Suprapubic skin (tissue), 4 donors: ENCODE results near the gene KAZN.

Experiments used
- EP300 ChIP-seq: sonication (generic); formaldehyde crosslinking; IDR thresholded peaks from one replicate; pipeline ENCODE4 v1.6.1; 2017; ENCODE audit warnings: antibody characterized with exemption
- POLR2A ChIP-seq, 2 donors: fragments of 450-650 bp; IDR thresholded peaks; one replicate each; pipeline ENCODE4 v1.6.1; 2017; ENCODE audit warnings: antibody characterized with exemption in 2 of 2, mild to moderate bottlenecking in 2 of 2, moderate library complexity in 2 of 2
- POLR2AphosphoS5 ChIP-seq, 3 donors: sonication (generic); formaldehyde crosslinking; IDR thresholded peaks; one replicate each; pipeline ENCODE4 v1.6.1; 2017; ENCODE audit warnings: antibody characterized with exemption in 3 of 3
- TF ChIP-seq, protein P1 (sequence below), 2 donors: fragments of 200-600 bp in 1 of 2; fragments of 450-650 bp in 1 of 2; sonication (generic) in 1 of 2; IDR thresholded peaks; one replicate each; pipeline ENCODE4 v1.5.1; 2016 to 2019; ENCODE audit warnings: antibody characterized with exemption in 2 of 2, mild to moderate bottlenecking in 1 of 2, moderate library complexity in 1 of 2

DNA sequence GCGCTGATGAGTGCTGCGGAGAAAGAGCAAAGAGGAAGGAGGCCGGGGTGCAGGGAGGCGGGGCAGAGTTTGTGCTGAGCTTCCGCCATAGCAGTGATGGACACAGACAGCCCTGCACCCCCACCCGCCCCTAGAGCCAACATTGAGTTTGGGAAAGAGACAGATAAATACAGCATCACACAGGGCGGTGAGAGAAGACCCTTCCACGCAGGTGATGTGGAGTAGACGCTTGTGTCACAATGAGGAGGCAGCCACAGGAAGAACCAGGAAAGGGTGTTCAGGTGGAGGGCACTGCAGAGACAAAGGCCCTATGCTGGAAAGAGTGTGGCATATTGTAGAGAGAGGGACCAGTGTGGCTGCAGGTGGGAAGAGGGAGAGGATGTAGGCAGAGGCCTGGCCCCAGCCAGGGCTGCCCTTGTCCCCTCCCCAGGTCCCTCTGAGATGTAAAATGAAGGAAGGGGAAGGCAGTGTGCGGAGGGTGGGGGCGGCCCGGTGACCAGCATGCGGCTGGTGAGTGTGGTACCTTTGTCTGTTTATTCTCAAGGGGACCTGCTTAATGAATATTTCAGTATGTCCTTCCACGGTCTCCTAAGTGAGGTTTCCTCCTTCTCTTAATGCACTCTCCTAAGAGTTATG is 360.7 kb downstream of the KAZN start:
- TF ChIP-seq EP300 = no peak
- TF ChIP-seq, protein P1, sequence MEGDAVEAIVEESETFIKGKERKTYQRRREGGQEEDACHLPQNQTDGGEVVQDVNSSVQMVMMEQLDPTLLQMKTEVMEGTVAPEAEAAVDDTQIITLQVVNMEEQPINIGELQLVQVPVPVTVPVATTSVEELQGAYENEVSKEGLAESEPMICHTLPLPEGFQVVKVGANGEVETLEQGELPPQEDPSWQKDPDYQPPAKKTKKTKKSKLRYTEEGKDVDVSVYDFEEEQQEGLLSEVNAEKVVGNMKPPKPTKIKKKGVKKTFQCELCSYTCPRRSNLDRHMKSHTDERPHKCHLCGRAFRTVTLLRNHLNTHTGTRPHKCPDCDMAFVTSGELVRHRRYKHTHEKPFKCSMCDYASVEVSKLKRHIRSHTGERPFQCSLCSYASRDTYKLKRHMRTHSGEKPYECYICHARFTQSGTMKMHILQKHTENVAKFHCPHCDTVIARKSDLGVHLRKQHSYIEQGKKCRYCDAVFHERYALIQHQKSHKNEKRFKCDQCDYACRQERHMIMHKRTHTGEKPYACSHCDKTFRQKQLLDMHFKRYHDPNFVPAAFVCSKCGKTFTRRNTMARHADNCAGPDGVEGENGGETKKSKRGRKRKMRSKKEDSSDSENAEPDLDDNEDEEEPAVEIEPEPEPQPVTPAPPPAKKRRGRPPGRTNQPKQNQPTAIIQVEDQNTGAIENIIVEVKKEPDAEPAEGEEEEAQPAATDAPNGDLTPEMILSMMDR (IDR thresholded peaks at IDR 0.05) = no peak
- TF ChIP-seq POLR2A (IDR thresholded peaks at IDR 0.05) = no peak
- no peak for TF ChIP-seq POLR2AphosphoS5 (IDR thresholded peaks at IDR 0.05)
